ENCODE results near the gene KCND3. TPM values are rescaled to one million over a fixed set of nuclear protein-coding genes. Genes with fewer than 3 reads are reported as not detected.

KCND3 gene
- total and polyA plus RNA-seq, 8 donors, result 2.5 to 18.6 (median 6.9) TPM

DNA sequence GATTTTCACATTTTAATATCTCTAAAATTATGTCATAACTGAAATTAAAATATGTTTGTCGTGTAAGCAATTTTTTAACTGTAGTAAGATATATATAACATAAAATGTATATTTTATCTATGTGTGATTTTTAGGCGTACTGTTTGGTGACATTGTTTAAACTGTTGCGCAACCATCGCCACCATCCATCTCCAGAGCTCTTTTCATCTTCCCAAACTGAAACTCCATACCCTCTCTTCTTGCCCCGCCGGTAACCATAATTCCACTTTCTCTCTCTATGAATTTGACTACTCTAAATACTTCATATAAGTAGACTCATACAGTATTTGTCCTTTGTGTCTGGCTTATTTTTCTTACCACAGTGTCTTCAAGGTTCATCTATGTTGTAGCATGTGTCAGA lies 167.3 kb downstream of the KCND3 start:
- ATAC-seq (no peak), DNase-seq (no peak), FAIRE-seq (no peak)
- Histone ChIP-seq H3K4me1 (no peaks in the 10 kb centered on the region), H3K27me3 (no peaks in the 10 kb centered on the region), H3K27ac (no peak overlapping the region), H3K9me3 (no peaks in the 10 kb centered on the region), H3K4me3 (no peak overlapping the region), H3K36me3 (no peaks in the 10 kb centered on the region)
- intact Hi-C loops (cut with DNase I), result no loop called here
- no peak for TF ChIP-seq CTCF (IDR thresholded peaks at IDR 0.05)
- 89 to 91% methylated on average over 6 of the region's 6 CpGs for WGBS, 2 donors

DNA sequence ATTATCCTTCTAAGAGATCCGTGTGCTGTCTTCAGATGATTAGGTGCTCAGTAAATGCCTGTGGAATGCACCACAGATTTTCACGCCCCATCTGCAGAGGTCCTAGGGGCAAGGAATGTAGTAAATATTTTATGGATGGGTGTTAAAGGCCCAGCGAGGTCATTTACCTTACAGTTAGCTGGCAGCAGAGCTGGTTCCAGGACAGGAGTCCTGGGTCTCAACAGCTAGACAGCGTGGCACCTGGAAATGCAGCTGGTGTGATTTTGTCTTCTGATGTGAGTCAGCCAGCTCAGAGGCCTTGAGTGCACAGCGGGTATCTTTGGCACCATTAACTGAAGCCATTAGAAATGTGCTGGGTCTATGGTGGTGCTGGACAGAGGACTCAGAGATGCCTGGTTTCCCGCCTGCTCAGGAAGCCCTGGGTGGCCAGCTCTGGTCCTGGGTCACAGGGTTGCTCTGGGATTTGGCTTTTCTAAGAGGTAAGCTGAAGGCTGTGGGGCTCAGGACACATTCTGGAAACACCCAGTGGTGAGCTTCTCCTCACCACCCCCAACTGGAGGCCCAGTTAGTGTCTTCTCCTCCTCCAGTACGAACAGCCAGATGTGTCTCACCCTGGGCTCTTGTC lies 168.2 kb downstream of the KCND3 start:
- no peaks in the 10 kb centered on the region for H3K36me3 ChIP-seq
- DNase-seq (no peak), ATAC-seq (no peak), FAIRE-seq (no peak)
- H3K27me3 ChIP-seq, result no peaks in the 10 kb centered on the region
- no peak overlapping the region for H3K4me3 ChIP-seq
- WGBS, 2 donors, result 70 to 90% methylated on average over 6 to 7 of the region's 7 CpGs
- no peaks in the 10 kb centered on the region for H3K4me1 ChIP-seq
- TF ChIP-seq CTCF (IDR thresholded peaks at IDR 0.05), result no peak
- H3K9me3 ChIP-seq, result no peaks in the 10 kb centered on the region
- intact Hi-C loops (cut with DNase I), result no loop called here
- H3K27ac ChIP-seq, result no peak overlapping the region

- TF ChIP-seq CTCF (IDR thresholded peaks at IDR 0.05), result no peak
- Histone ChIP-seq H3K27ac (no peak overlapping the region), H3K27me3 (no peaks in the 10 kb centered on the region), H3K9me3 (no peaks in the 10 kb centered on the region), H3K36me3 (no peaks in the 10 kb centered on the region), H3K4me3 (no peak overlapping the region), H3K4me1 (no peaks in the 10 kb centered on the region)
- 73 to 84% methylated on average over 9 of the region's 9 CpGs for WGBS, 2 donors
- DNase-seq (no peak), ATAC-seq (no peak), FAIRE-seq (no peak)
- intact Hi-C loops (cut with DNase I), result no loop called here
These were observed 169.8 kb downstream of the KCND3 start for GRCh38 chr1:111819566-111820263.

DNA sequence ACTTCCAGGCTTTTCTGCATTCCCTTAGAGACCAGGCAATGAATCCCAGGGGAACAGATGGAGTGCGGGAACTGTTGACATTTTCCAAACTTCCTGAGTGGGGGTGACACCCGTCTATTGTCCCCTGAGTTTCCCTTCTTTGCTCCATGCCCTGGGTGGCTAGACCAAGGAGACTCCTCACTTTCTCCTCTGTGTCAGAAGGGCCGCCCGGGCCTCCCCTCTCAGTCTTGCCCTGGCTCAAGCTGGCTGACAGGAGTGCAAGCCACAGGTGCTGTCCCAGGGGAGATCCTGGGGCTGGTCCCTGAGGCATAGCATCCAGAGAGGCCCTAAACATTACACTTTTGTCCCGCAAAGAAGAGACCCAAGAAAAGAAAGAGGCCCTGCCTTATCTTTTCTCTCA lies 170.9 kb downstream of the KCND3 start:
- intact Hi-C loops (cut with DNase I), result no loop called here
- no peaks in the 10 kb centered on the region for H3K4me1 ChIP-seq
- 81 to 84% methylated on average over 5 of the region's 5 CpGs for WGBS, 2 donors

More for the DNA sequence above, 170.9 kb downstream of the KCND3 start:
- H3K4me3 ChIP-seq, result no peak overlapping the region
- DNase-seq (no peak), FAIRE-seq (no peak), ATAC-seq (no peak)
- no peak overlapping the region for H3K27ac ChIP-seq
- TF ChIP-seq CTCF (IDR thresholded peaks at IDR 0.05), result no peak
- no peaks in the 10 kb centered on the region for H3K27me3 ChIP-seq
- H3K36me3 ChIP-seq, result no peaks in the 10 kb centered on the region
- H3K9me3 ChIP-seq, result no peaks in the 10 kb centered on the region

Measured in pancreas (tissue), 10 donors.